ENCODE results near the gene ZNF155. TPM values are rescaled to one million over a fixed set of nuclear protein-coding genes. Genes with fewer than 3 reads are reported as not detected.

Gene ZNF155
- total RNA-seq, 1 donor from 2014 or later = 9.3 TPM

- TF ChIP-seq CTCF (IDR thresholded peaks at IDR 0.05) = no peak
- H3K27ac Mint-ChIP-seq (ENCODE audit: unreplicated experiment) = peak overlapping the region; percentile 95
- no peak for DNase-seq (ENCODE audit: low spot score)
- H3K4me1 Mint-ChIP-seq (ENCODE audit: low read depth) = peaks cover 19% of the 10 kb centered on the region
- H3K9me3 Mint-ChIP-seq (ENCODE audit: low read depth) = peaks cover 40% of the 10 kb centered on the region
- H3K36me3 Mint-ChIP-seq (ENCODE audit: low read depth) = peaks cover 39% of the 10 kb centered on the region
- H3K4me3 Mint-ChIP-seq (ENCODE audit: unreplicated experiment) = peak overlapping the region; percentile 88
- H3K27me3 Mint-ChIP-seq (ENCODE audit: low read depth) = peaks cover 16% of the 10 kb centered on the region
Observed at GRCh38 chr19:44024900-44025216, 40.9 kb downstream of the ZNF155 start.

GRCh38 chr19:44025217-44025936 lies 41.4 kb downstream of the ZNF155 start, which contains the start of gene ZNF222:
Gene ZNF222 (plus strand): TSS chr19:44025379. CDS start chr19:44025437, 58 bp downstream.
- DNase-seq (ENCODE audit: low spot score) = no peak
- Mint-ChIP-seq H3K9me3 (ENCODE audit: low read depth) (peaks cover 40% of the 10 kb centered on the region), H3K4me3 (ENCODE audit: unreplicated experiment) (peak within 1 kb of the TSS; percentile 88), H3K4me1 (ENCODE audit: low read depth) (peaks cover 19% of the 10 kb centered on the region), H3K27ac (ENCODE audit: unreplicated experiment) (peak within 1 kb of the TSS; percentile 95), H3K27me3 (ENCODE audit: low read depth) (peaks cover 13% of the 10 kb centered on the region), H3K36me3 (ENCODE audit: low read depth) (peaks cover 44% of the 10 kb centered on the region)
- no peak for TF ChIP-seq CTCF (IDR thresholded peaks at IDR 0.05)

- Mint-ChIP-seq H3K27me3 (ENCODE audit: low read depth) (peaks cover 6% of the 10 kb centered on the region), H3K9me3 (ENCODE audit: low read depth) (peaks cover 44% of the 10 kb centered on the region), H3K4me1 (ENCODE audit: low read depth) (peaks cover 19% of the 10 kb centered on the region), H3K4me3 (ENCODE audit: unreplicated experiment) (no peak overlapping the region), H3K27ac (ENCODE audit: unreplicated experiment) (no peak overlapping the region), H3K36me3 (ENCODE audit: low read depth) (peaks cover 52% of the 10 kb centered on the region)
- DNase-seq (ENCODE audit: low spot score) = no peak
- no peak for TF ChIP-seq CTCF (IDR thresholded peaks at IDR 0.05)
Observed at GRCh38 chr19:44026622-44027021, 42.6 kb downstream of the ZNF155 start.

- Mint-ChIP-seq H3K4me3 (ENCODE audit: unreplicated experiment) (no peak overlapping the region), H3K27ac (ENCODE audit: unreplicated experiment) (no peak overlapping the region), H3K36me3 (ENCODE audit: low read depth) (peaks cover 68% of the 10 kb centered on the region), H3K4me1 (ENCODE audit: low read depth) (peaks cover 6% of the 10 kb centered on the region), H3K27me3 (ENCODE audit: low read depth) (no peaks in the 10 kb centered on the region), H3K9me3 (ENCODE audit: low read depth) (peaks cover 81% of the 10 kb centered on the region)
- no peak for DNase-seq (ENCODE audit: low spot score)
- no peak for TF ChIP-seq CTCF (IDR thresholded peaks at IDR 0.05)
Observed at GRCh38 chr19:44032001-44032610, 48.1 kb downstream of the ZNF155 start.

- DNase-seq (ENCODE audit: low spot score) = no peak
- Mint-ChIP-seq H3K4me1 (ENCODE audit: low read depth) (no peaks in the 10 kb centered on the region), H3K27me3 (ENCODE audit: low read depth) (peaks cover 5% of the 10 kb centered on the region), H3K9me3 (ENCODE audit: low read depth) (peaks cover 43% of the 10 kb centered on the region), H3K27ac (ENCODE audit: unreplicated experiment) (no peak overlapping the region), H3K36me3 (ENCODE audit: low read depth) (no peaks in the 10 kb centered on the region), H3K4me3 (ENCODE audit: unreplicated experiment) (no peak overlapping the region)
- TF ChIP-seq CTCF (IDR thresholded peaks at IDR 0.05) = no peak
Observed at GRCh38 chr19:44042147-44042546, 58.2 kb downstream of the ZNF155 start.

Other genes with a start within 250 kb of the ZNF155 start
- gene SMG9, start 229.2 kb upstream of the ZNF155 start, total RNA-seq = 46.9 to 55.4 TPM (median 47.2 TPM) in 3 replicates
- gene KCNN4, start 203.2 kb upstream of the ZNF155 start, total RNA-seq = 2.3 to 3.3 TPM (median 2.9 TPM) in 3 replicates
- gene LYPD5, start 181.7 kb upstream of the ZNF155 start, total RNA-seq = not detected in 3 replicates
- gene ZNF283, start 156.9 kb upstream of the ZNF155 start, total RNA-seq = 7.6 to 12.8 TPM (median 8.4 TPM) in 3 replicates
- 5.1 to 9.4 TPM (median 6.1 TPM) in 3 replicates for gene ZNF404, start 100.2 kb upstream of the ZNF155 start, total RNA-seq
- gene ZNF45, start 48.9 kb upstream of the ZNF155 start, total RNA-seq = 14.4 to 18.8 TPM (median 15.5 TPM) in 3 replicates
- gene ZNF221, start 33.0 kb upstream of the ZNF155 start, total RNA-seq = 7.9 to 9.2 TPM (median 8.7 TPM) in 3 replicates
- gene ZNF230, start 18.8 kb downstream of the ZNF155 start, total RNA-seq = 2.2 to 3.9 TPM (median 3.3 TPM) in 3 replicates
- 5.8 to 8.5 TPM (median 6.3 TPM) in 3 replicates for gene ZNF222, start 41.2 kb downstream of the ZNF155 start, total RNA-seq
- gene ZNF223, start 67.8 kb downstream of the ZNF155 start, total RNA-seq = 2.5 to 6.5 TPM (median 5.2 TPM) in 3 replicates
- 3.2 to 4.3 TPM (median 4.1 TPM) in 3 replicates for gene ZNF284, start 88.0 kb downstream of the ZNF155 start, total RNA-seq
- gene ZNF224, start 110.2 kb downstream of the ZNF155 start, total RNA-seq = 18.1 to 22.7 TPM (median 20.2 TPM) in 3 replicates
- 5.2 to 8.1 TPM (median 5.5 TPM) in 3 replicates for gene ZNF225, start 129.2 kb downstream of the ZNF155 start, total RNA-seq
- gene ZNF234, start 157.4 kb downstream of the ZNF155 start, total RNA-seq = 14.0 to 19.5 TPM (median 14.4 TPM) in 3 replicates
- gene ZNF226, start 180.9 kb downstream of the ZNF155 start, total RNA-seq = 20.5 to 34.2 TPM (median 25.0 TPM) in 3 replicates
- 12.2 to 20.2 TPM (median 15.2 TPM) in 3 replicates for gene ZNF227, start 228.3 kb downstream of the ZNF155 start, total RNA-seq

All from chondrocyte (in vitro differentiated cells).